Head of caudate nucleus (tissue), 42 donors: ENCODE data around the gene SPATA32.

Experiments
- DNase-seq, 42 donors: peaks; one replicate each; pipeline versions ENCODE4 v3.0.0 to v3.0.0-alpha.2; 2020 to 2021; ENCODE audit warnings: mixed read lengths in 7 of 42
- intact Hi-C: fragments of 100-400 bp; cut with DNase I; formaldehyde crosslinking; loops from one replicate; pipeline ENCODE4 v1.15.0; 2022

The SPATA32 gene

DNA sequence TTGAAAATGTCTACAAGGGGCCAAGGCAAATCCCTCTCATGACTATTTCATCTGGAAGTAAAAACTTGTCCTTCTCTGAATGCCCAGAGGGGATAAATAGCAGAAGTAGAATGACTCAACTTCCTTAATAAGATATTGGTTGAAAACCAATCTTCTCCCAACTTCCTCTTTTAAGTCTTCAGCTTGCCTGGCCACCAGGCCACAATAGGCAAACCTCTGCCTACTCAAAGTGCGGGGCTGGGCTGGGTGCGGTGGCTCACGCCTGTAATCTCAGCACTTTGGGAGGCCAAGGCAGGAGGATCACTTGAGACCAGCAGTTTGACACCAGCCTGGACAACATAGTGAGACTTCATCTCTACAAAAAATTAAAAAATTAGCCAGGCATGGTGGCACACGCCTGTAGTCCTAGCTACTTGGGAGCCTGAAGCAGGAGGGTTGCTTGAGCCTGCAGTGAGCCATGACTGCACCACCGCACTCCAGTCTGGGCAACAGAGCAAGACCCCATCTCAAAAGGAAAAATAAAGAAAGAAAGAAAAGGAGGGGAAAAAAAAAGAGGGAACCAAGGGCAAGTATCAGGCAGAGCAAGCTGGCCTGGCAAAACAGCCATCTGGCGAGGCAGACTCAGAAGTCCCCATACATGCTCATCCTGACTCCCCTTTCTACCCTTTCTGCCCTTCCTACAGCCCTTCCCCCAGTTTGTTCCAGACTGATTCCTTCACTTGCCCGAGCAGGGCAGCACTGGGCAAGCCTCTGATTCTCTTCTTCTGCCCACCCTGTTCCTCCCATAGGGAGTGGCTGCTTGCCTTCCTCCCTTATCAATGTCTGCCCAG, 34.3 kb upstream of the SPATA32 start:
- no peak for DNase-seq
- intact Hi-C loops, result no loop called here

DNA sequence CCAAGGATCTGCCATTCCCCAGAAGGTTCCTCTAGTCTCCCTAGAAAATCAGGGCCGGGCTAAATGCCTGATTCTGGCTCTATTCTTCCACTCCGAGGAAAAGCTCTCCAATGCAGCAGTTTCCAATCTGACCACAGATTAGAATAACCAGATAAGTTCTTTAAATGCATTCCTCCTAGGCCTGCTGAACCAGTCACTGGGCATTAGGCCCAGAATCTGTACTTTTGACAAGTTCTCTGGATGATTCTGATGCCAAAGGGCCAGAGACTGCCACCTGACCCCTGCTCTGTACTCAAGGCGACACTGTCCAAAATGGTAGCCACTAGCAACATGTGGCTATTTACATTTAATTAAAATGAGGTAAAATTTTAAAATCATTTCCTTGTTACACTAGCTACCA, 32.6 kb upstream of the SPATA32 start:
- peak in 2 of 42 donors; percentile 20 to 58 for DNase-seq
- intact Hi-C loops, result no loop called here

DNA sequence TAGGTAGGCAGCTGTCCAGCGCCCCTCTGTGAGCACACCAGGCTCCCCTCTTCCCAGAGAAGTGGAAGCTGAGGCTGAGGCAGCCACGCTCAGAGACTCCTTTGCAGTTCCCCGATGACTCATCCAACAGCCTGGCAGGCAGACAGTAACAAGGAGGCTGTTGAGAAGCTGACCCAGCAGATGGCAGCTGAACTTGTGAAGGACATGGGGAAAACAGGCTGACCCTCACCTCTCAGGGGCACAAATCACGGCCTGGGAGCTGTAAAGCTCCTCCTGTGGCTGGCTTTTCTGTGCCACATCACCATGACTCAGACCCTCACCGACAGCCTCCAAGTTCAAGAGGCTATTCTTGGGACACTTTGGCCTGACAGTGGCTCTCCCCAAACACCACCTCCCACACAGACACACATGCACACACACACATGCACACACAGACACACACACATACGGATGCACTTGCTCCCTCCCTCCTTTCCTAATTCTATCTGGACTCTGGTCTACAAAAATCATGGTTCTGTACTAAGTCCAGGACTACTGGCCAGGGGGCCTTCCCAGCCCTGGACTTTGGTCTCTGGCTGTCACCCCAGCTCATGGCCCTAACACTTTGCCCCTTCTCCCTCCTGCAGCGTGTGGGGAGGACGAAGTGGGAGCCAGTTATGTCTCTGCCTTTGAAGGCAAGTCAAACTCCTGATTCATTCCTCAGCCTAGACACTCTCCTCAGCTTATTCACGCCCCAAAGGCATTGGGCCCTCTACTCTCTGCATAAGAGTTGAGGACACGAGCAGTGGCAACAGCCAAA, 31.7 kb upstream of the SPATA32 start:
- intact Hi-C loops, result no loop called here
- peak; percentile 54 to 95 (median 78) for DNase-seq

DNA sequence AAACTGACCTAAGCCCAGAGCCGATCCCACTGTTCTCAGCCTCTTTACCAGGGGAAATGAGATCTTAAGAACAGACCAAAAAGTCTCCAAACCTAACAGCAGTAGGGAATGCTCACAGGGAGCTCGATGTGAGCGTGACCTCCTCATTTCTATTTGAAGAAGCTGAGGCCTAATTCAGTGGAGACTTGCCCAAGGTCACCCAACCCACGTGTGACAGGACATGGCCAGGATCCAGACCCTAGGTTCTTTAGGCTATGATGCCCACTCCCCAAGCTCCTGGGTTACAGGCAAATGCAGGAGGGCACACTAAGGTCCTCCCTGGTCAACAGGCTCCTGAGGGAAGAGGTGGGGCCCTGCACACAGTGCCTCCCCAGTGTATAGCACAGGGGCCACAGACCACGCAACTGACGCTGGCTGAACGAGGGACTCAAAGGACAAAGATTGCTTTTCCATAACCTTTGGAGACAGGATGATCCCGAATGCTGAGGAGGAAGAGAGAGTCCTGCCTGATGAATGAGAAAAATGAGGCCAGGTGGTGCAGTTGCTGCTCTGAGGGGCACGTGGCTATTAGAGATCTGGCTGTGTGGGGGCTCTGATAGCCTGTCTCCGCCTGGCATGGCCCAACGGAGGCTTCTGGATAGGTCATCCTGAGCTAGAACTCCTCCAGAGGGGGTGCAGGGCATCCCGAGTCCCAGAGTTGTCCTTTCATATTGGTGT, 31.0 kb upstream of the SPATA32 start:
- intact Hi-C loops, result no loop called here
- DNase-seq, result no peak

DNA sequence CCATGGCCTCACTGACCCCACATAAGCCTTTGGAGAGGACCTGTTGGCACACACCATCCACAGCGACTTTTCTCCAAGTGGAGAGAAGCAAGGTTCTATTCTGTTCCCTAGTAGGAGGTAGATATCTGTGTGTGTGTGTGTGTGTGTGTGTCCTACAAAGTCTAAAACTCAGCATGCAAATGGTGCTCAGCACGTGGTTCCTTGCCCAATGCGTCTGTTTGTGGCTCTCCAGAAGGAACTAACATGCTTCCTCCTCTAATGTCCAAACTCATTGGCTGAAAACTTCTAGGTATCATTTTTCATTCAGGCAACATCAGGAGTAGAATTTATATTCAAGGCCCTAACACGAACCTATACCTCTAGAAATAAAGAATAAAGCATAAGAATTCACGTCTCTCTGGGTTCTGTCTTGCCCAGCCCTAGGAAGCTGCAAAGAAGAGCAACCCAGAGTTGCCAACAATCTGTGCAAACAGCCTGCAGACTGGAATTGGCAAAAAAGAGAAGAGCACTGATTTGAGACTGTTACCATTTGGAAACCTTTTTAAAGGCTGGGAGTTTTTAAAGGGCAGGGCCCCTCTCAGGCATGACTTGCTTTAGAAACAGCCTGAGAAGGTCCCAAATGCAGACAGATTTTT, 29.4 kb upstream of the SPATA32 start:
- DNase-seq, result peak in 14 of 42 donors; percentile 18 to 74 (median 48)
- intact Hi-C loops, result no loop called here

DNA sequence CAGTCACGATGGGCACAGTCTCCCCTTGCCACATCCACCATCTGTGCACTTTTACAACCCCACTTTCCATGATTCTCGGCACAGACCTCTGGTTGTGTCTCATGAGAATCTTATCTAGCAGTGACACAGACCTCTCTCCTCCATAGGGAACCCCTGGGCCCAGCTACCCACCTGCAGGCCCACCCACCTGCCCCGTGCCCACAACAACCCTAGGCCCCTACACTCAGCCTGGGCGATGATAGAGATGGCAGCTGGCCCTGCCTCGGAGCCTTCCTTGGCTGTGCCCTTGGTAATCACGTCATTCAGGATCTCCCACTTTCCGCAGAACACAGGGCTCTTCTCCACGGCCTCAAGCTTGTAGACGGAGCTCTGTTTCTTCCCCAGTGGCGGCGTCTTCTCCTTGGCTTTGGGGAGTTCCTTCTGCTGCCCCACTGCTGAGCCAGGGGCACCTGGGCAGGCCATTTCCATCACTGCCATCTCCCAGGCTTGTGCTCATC, 28.4 kb upstream of the SPATA32 start:
- intact Hi-C loops, result no loop called here
- DNase-seq, result no peak

DNA sequence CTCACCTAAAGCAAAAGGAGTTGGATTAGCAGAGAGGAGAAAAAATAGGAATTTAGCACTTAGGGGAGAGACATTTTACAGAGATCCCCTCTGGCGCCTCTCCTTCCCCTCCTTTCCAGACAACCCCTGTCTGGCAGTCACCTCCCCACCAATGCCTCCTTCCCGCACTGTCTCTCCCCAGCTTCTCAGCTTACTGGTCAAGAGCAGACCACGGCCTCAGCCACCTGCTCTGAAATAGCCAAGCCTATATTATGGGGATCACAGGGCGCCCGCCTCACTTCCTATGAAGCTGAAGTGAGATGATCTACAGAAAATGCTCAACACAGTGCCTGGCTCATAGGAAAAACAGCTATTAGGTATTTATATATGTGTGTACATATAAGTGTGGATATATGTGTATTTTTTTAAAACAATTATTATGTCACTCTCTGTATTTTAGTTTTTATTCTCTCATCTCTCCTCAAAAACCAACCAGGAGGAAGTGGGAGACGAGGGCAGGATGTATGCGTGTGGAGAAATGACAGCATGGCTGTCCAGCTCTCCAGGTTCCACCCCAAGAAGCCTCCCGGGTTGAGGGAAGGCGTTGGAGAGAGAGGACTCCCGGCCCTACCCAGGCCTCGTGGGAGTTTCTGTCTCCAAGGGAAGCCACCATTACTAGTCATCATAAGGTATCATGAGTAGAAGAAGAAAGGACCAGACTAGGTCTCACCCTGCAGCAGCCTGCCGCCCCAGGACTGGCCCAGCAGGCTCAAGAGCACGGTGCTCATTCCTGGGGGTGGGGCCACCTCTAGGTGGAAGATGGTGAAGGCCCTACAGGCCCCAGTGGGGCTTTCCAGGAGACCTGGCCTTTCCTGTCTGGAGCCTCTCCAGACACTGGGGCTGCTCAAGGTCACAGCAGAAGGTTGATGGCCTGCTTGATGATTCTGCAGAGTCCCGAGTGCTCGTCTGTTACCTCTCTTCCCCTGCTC, 27.7 kb upstream of the SPATA32 start:
- intact Hi-C loops, result no loop called here
- no peak for DNase-seq

DNA sequence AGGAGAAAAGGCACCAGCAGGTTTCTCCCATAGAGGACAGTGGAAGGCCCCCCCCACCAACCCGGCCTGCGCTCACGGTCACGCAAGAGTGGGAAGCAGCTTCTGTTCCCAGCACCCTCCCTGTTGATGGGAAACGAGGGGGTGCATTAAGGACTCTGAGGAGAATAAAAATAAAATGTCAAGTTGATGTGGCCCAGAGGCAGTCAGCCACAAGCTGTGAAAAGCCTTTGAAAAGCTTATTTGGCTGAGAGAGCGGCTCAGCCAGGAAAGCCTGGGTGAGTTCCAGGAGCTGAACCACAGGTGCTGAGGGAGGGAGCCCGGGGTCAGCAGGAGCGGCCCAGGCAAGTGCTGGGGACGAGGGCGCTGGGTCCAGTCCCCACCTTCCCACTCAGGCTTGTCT, 26.9 kb upstream of the SPATA32 start:
- intact Hi-C loops, result no loop called here
- DNase-seq, result peak in 30 of 42 donors; percentile 9 to 83 (median 52)

DNA sequence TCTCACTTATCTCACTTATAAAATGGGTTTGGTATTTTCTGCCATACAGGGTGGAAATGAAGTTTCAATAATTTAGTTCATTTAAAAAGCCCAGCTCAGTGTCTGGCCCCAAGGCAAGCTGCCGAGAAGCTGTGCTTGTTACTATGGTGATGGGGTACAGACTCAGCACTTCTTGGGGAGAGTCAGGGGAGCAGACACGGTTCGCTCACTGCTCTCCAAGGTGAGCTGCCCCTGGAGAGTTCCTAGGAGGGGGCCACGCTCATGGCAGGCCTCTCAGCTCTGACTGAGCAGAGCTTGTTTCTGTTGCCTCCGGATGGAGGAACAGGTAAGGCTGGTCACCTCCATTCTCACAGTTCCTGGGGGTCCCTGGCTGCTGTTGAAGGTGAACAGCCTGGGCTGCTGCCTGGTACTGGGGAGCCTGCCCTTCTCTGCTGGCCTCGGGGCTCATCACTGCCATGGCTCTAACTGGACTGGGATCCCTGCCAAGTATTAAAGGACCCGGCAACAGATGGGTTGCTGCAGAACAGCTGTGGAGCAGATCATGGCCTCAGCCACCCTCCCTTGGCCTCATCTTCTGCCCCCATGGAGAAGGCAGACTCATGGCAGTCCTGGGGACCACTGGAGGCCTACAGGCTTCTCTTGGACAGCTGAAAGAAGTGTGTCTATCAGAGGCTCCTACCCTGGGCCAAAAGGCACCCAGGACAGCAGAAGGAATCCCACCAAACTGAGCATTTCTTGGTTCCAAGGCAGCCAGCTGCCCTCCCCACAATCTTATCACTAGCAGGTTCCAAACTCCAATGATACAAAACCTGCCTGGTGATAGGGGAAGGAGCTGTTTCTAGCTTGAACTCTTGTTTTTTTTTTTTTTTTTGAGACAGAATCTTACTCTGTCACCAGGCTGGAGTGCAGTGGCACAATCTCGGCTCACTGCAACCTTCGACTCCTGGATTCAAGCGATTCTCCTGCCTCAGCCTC, 25.9 kb upstream of the SPATA32 start:
- DNase-seq, result peak in 9 of 42 donors; percentile 22 to 65 (median 29)
- intact Hi-C loops, result no loop called here

DNA sequence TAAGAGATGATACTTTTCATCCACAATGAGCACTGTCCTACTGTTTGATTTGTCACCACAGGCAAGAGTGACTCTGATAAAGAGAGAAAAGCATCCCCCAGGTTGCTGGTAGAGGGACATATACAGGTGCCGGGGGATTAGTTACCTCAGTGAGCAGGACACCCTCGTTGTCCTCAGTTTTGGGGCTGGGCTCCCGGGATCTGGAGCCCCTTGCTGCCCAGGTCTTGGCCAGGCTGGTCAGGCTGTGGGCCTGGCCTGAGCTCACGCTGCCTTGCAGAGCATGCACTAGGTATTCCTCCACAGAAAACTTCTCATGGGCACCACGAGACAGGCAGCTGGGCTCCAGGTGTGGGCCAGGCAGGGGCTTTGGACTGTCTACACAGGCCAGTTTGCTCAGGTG, 24.4 kb upstream of the SPATA32 start:
- intact Hi-C loops, result no loop called here
- no peak for DNase-seq

DNA sequence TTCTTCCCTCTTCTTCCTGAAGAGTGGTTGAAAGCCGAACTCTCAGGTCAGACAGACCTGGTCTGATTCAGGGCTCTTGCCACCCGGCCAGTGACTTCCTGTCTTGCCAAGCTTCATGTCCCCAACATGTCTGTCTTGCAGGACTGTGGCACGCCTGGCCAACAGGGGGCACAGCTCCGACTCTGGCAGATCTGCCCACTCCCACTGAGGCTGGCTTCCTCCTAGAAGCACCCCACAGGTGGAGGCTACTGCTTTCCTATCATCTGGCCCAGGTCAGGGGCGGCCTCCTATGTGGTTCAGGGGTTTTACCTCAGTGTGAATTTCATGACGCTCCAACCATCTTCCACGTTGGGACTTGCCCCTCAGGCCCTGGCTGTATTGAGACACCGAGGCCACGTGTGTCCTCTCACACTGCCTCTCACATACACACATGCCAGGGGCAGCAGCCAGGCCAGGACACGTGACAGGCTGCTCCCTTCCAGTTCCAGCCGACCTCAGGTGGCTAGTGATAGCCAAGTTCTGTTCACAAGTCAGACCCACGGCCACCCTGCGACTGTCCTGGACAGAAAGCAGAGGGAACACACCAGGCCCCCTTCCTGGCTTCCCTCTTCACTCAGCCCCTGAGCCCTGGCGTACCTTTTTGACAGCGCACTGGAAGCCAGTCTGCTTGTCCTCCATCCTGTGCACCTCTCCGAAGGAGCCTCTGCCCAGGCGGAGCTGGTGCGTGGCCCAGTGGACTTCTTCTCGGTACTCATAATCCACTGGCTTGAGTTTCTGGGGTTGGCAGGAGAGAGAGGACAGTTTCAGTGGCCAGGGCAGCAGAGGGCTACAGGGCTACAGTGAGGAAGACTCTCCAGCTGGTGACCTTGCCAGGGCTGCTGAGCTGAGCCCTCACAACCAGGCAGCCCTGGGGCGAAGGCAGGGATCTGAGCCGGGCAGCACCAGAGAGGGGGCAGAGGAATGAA, 22.6 kb upstream of the SPATA32 start:
- intact Hi-C loops, result no loop called here
- DNase-seq, result no peak

DNA sequence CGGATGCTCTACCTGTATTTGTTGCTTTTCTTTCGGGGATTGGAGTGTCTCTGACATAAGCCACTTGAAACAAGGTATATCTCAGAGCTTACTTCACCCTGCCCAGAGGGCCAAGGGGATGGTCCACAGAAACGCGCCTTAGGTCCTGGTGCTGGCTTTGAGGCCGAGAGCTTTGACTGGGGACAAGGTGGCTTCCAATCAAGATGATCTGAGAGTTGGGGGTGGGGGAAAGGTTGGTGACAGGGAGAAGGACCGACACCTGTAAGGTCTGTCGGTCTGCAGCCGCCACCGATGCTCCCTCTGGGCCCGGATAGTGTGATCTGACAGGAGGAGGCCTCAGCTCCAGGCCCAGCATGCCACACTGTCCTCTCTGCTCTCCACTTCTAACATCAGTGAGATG, 21.8 kb upstream of the SPATA32 start:
- intact Hi-C loops, result no loop called here
- no peak for DNase-seq

DNA sequence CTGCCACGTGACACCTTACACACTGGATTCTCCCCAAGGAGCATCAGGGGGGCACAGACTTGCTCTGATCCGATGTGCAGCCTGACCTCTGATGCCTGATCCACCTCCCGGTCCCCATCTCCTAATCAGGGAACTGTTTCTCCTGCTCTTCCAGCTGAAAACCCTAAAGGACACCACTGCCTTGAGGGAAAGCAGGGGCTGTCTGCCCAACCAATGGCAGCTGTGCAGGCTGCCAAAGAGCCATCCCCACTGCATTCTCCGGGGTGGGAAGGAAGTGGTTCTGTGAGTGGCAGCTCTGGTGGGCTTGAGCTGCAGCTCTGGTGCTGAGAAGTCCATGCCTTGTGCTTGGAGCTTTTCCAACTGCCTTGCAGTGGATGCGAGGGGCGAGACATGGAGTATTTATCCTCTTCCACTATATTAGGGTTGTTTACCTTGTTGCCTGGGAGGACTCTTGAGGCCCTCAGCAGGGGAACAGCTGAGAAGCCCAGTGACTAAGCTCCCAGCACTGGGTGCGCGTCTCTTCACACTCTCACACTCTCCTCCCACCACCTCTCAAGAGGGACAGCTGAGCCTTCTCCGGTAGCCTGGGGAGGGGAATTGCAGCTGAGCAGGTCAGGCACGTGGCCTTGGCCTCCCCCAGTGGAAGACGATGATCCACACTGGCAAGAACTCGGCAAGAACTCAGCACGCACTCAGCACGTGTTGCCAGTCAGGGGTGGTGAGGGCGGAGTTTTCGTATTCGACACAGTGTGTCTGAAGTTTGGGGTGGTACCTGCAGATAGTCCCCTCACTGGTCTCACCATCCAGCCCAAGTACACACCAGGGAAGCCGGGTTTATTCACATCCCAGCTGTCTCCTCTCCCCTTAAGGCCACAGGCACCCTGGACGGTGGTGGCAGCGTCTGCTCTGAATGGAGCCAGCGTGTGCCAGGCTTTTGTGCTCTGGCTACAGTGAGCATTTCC, 21.1 kb upstream of the SPATA32 start:
- peak in 4 of 42 donors; percentile 24 to 34 (median 24) for DNase-seq
- intact Hi-C loops, result no loop called here

DNA sequence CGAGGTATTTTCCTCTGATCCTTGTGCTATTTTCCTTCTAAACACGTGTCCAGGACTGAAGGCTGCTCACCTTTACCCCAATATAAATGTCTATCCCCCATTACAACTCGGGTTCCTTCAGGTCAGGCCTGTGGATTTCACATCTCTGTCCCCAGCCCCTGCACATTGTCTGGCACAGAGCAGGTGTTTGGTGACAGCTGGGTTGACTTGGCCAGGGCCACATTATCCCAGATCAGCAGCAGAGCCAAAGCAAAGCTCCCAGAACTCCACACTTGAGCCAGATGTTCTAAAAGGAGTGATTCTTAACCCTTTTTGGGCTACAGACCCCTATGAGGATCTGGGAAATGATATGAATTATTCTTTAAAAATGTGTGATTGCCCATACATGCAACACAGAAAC, 18.0 kb upstream of the SPATA32 start:
- no peak for DNase-seq
- intact Hi-C loops, result loop anchor here (5.0 kb wide), 1 partner anchor 37 kb away; the partner anchor contains the start of gene MAP3K14
